ENCODE data around the gene APLF. TPM values are rescaled to one million over a fixed set of nuclear protein-coding genes. Genes with fewer than 3 reads are reported as not detected.
"Not testable (repeated sequence)": the region's sequence is repeated elsewhere in the genome, so short reads cannot be mapped to it uniquely, and the experiment has no call there.

Gene APLF
- total RNA-seq, 2 donors from 2014 or later = 8.7 to 9.7 TPM

GRCh38 chr2:68553098-68553497, 85.7 kb downstream of the APLF start:
- H3K36me3 ChIP-seq (ENCODE audit: control insufficient read depth, insufficient read depth, low read length) = no peaks in the 10 kb centered on the region
- H3K9me3 ChIP-seq (ENCODE audit: control insufficient read depth, low read length) = no peaks in the 10 kb centered on the region
- H3K36me3 Mint-ChIP-seq (ENCODE audit: low read depth) = no peaks in the 10 kb centered on the region
- no peaks in the 10 kb centered on the region for H3K9me3 Mint-ChIP-seq
- no peak overlapping the region for H3K4me3 ChIP-seq (ENCODE audit: low read length)
- no peak overlapping the region for H3K27ac Mint-ChIP-seq
- H3K4me1 Mint-ChIP-seq = no peaks in the 10 kb centered on the region
- no peak for DNase-seq
- no peaks in the 10 kb centered on the region for H3K27me3 Mint-ChIP-seq (ENCODE audit: insufficient read depth)
- no peak overlapping the region for H3K4me3 Mint-ChIP-seq
- no peak for TF ChIP-seq CTCF (conservative IDR thresholded peaks at IDR 0.05)
- no peak overlapping the region for H3K9ac ChIP-seq (ENCODE audit: extremely low read depth, low read length, poor library complexity, severe bottlenecking)
- H3K27ac ChIP-seq (ENCODE audit: low read depth, low read length) = no peak overlapping the region
- H3K4me1 ChIP-seq (ENCODE audit: control insufficient read depth, insufficient read depth, low read length) = no peaks in the 10 kb centered on the region
- H3K27me3 ChIP-seq (ENCODE audit: control insufficient read depth, insufficient read depth, low read length, poor library complexity, severe bottlenecking) = no peaks in the 10 kb centered on the region
- 88% methylated on average over 1 of the region's 1 CpG; no CpG with 5 or more reads in 1 of the 2 experiments for WGBS, 2 experiments (ENCODE audit: insufficient coverage in 1 of 2, insufficient read length in 1 of 2)

- not testable (repeated sequence) for H3K4me1 Mint-ChIP-seq; H3K9me3 ChIP-seq (ENCODE audit: control insufficient read depth, low read length); H3K4me3 ChIP-seq (ENCODE audit: low read length); H3K27me3 Mint-ChIP-seq (ENCODE audit: insufficient read depth); DNase-seq; H3K9ac ChIP-seq (ENCODE audit: extremely low read depth, low read length, poor library complexity, severe bottlenecking); H3K27me3 ChIP-seq (ENCODE audit: control insufficient read depth, insufficient read depth, low read length, poor library complexity, severe bottlenecking); H3K4me1 ChIP-seq (ENCODE audit: control insufficient read depth, insufficient read depth, low read length); H3K4me3 Mint-ChIP-seq; H3K27ac ChIP-seq (ENCODE audit: low read depth, low read length); H3K36me3 Mint-ChIP-seq (ENCODE audit: low read depth); H3K9me3 Mint-ChIP-seq; H3K36me3 ChIP-seq (ENCODE audit: control insufficient read depth, insufficient read depth, low read length); H3K27ac Mint-ChIP-seq
- 91 to 95% methylated on average over 4 of the region's 5 CpGs for WGBS, 2 experiments (ENCODE audit: insufficient coverage in 1 of 2, insufficient read length in 1 of 2)
Observed at GRCh38 chr2:68555425-68556206, 88.2 kb downstream of the APLF start.

- no peaks in the 10 kb centered on the region for H3K9me3 ChIP-seq (ENCODE audit: control insufficient read depth, low read length)
- no peaks in the 10 kb centered on the region for H3K27me3 Mint-ChIP-seq (ENCODE audit: insufficient read depth)
- no peak overlapping the region for H3K4me3 Mint-ChIP-seq
- no peaks in the 10 kb centered on the region for H3K4me1 Mint-ChIP-seq
- no peaks in the 10 kb centered on the region for H3K9me3 Mint-ChIP-seq
- DNase-seq = no peak
- H3K4me1 ChIP-seq (ENCODE audit: control insufficient read depth, insufficient read depth, low read length) = no peaks in the 10 kb centered on the region
- H3K27ac ChIP-seq (ENCODE audit: low read depth, low read length) = no peak overlapping the region
- TF ChIP-seq CTCF (conservative IDR thresholded peaks at IDR 0.05) = no peak
- no peaks in the 10 kb centered on the region for H3K36me3 ChIP-seq (ENCODE audit: control insufficient read depth, insufficient read depth, low read length)
- H3K4me3 ChIP-seq (ENCODE audit: low read length) = no peak overlapping the region
- H3K27me3 ChIP-seq (ENCODE audit: control insufficient read depth, insufficient read depth, low read length, poor library complexity, severe bottlenecking) = no peaks in the 10 kb centered on the region
- H3K27ac Mint-ChIP-seq = no peak overlapping the region
- H3K9ac ChIP-seq (ENCODE audit: extremely low read depth, low read length, poor library complexity, severe bottlenecking) = no peak overlapping the region
- no peaks in the 10 kb centered on the region for H3K36me3 Mint-ChIP-seq (ENCODE audit: low read depth)
Observed at GRCh38 chr2:68556381-68556780, 89.0 kb downstream of the APLF start.

- H3K9me3 Mint-ChIP-seq = no peaks in the 10 kb centered on the region
- no peak for DNase-seq
- H3K36me3 ChIP-seq (ENCODE audit: control insufficient read depth, insufficient read depth, low read length) = no peaks in the 10 kb centered on the region
- H3K27me3 ChIP-seq (ENCODE audit: control insufficient read depth, insufficient read depth, low read length, poor library complexity, severe bottlenecking) = no peaks in the 10 kb centered on the region
- no peak for TF ChIP-seq CTCF (conservative IDR thresholded peaks at IDR 0.05)
- no peak overlapping the region for H3K27ac Mint-ChIP-seq
- no peak overlapping the region for H3K4me3 ChIP-seq (ENCODE audit: low read length)
- no peak overlapping the region for H3K4me3 Mint-ChIP-seq
- H3K4me1 ChIP-seq (ENCODE audit: control insufficient read depth, insufficient read depth, low read length) = no peaks in the 10 kb centered on the region
- no peaks in the 10 kb centered on the region for H3K4me1 Mint-ChIP-seq
- 83 to 99% methylated on average over 1 to 4 of the region's 4 CpGs for WGBS, 2 experiments (ENCODE audit: insufficient coverage in 1 of 2, insufficient read length in 1 of 2)
- no peaks in the 10 kb centered on the region for H3K27me3 Mint-ChIP-seq (ENCODE audit: insufficient read depth)
- no peak overlapping the region for H3K27ac ChIP-seq (ENCODE audit: low read depth, low read length)
- H3K36me3 Mint-ChIP-seq (ENCODE audit: low read depth) = no peaks in the 10 kb centered on the region
- H3K9ac ChIP-seq (ENCODE audit: extremely low read depth, low read length, poor library complexity, severe bottlenecking) = no peak overlapping the region
- H3K9me3 ChIP-seq (ENCODE audit: control insufficient read depth, low read length) = no peaks in the 10 kb centered on the region
Observed at GRCh38 chr2:68558576-68558975, 91.2 kb downstream of the APLF start.

All from endodermal cell (in vitro differentiated cells).